ENCODE measurements around the gene INCENP.

INCENP gene

DNA sequence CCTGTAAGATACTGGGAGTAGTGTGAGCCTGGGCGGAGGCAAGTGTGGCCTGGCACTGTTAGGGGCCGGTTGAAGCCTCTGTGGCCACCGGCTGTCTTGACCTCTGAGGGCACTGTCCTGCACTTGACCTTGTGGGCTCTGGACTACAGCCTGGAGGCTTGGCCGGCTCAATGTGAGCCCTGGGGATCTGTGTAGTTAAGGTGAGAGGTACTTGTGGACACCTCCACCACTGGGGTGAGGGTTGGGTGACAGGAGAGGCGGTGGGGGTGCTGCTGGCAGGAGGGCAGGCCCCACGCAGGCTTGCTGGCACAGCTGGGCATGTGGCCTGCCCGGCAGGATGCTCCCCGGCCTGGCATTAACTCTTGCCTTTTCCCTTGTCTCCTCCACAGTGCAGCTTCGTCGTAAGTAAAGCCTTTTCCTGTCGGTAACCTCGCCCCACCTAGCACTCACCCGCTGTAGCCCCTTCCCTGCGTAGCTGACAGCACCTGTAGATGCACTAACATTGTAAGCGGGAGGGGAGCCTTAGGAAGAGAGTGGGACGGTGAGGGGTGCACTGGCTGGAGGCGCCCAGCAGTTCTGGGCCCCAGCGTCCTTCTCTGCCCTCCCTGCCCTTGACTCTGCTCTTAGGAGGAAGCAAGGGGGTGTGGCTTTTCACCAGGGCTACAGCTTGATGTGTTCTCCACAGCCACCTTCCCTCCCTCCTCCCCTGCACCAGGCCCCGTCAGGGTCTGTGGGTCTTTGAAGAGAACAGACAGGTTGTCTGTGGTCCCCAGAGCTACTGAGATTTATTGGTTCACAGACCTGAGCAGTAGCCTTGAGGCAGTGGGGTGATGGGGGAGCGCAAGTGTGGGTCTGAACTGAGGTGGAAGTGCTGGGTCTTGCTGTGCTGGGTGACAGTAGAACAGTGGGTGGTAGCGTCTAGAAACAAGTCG, 17.6 kb downstream of the INCENP start:
- no peak overlapping the region for H3K4me3 ChIP-seq (ENCODE audit: low read depth, low read length)
- DNase-seq (ENCODE audit: low read depth) = no peak
- TF ChIP-seq, protein P1, sequence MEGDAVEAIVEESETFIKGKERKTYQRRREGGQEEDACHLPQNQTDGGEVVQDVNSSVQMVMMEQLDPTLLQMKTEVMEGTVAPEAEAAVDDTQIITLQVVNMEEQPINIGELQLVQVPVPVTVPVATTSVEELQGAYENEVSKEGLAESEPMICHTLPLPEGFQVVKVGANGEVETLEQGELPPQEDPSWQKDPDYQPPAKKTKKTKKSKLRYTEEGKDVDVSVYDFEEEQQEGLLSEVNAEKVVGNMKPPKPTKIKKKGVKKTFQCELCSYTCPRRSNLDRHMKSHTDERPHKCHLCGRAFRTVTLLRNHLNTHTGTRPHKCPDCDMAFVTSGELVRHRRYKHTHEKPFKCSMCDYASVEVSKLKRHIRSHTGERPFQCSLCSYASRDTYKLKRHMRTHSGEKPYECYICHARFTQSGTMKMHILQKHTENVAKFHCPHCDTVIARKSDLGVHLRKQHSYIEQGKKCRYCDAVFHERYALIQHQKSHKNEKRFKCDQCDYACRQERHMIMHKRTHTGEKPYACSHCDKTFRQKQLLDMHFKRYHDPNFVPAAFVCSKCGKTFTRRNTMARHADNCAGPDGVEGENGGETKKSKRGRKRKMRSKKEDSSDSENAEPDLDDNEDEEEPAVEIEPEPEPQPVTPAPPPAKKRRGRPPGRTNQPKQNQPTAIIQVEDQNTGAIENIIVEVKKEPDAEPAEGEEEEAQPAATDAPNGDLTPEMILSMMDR (IDR thresholded peaks at IDR 0.05; ENCODE audit: insufficient read depth, low read depth, low read length, missing control alignments) = no peak

DNA sequence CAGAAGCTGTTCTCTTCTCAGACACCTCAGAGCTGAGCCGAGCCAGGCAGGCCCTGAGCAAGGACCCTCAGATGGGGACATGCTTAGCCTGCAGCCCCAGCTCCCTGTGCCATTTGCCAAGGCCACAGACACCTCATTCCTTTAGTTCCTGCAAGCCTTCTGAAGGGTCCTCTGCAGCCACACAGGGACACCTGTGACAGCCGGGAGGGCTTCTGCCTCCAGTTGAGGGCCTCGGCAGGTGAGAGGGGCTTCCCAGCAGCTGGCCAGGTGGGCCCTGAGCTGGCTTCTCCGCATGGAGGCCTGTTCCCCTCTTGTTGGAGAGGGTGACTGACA, 18.2 kb downstream of the INCENP start:
- TF ChIP-seq, protein P1 (IDR thresholded peaks at IDR 0.05; ENCODE audit: insufficient read depth, low read depth, low read length, missing control alignments) = no peak
- no peak for DNase-seq (ENCODE audit: low read depth)
- H3K4me3 ChIP-seq (ENCODE audit: low read depth, low read length) = no peak overlapping the region

DNA sequence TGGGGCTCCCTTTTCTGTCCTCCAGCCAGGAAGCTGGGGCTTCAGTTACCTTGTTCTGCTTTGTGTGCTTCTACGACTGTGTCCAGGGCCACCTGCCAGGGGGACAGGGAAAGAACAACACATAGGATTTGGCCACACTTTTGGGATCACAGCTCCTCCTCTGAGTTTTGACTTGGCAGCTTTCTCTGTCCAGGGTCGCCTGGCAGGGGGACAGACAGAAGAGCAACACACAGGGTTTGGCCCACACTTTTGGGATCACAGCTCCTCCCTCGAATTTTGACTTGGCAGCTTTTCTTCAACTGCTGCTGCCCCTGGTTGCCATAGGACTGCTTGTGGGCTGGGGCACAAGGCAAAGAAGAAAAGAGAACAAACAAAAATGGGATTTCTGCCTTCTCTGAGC, 19.1 kb downstream of the INCENP start:
- no peak overlapping the region for H3K4me3 ChIP-seq (ENCODE audit: low read depth, low read length)
- TF ChIP-seq, protein P1 (IDR thresholded peaks at IDR 0.05; ENCODE audit: insufficient read depth, low read depth, low read length, missing control alignments) = no peak
- DNase-seq (ENCODE audit: low read depth) = no peak

DNA sequence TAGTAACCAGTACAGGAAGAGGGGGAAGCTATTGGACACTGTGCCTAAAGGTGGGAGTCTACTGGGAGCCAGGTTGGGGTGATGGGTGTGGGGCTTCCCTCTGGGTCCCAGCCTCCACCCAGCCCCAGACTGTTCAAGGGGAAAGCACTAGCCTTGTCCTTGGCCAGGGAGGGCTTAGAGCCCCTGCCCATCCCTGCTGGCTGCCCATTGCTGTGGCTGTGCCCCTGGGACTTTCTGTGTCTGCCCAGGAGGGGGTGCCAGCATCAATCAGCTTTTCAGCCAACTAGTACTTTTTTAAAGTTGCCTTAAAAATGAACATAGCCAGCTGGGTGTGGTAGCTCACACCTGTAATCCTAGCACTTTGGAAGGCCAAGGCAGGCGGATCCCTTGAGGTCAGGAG, 19.9 kb downstream of the INCENP start:
- no peak for DNase-seq (ENCODE audit: low read depth)
- H3K4me3 ChIP-seq (ENCODE audit: low read depth, low read length) = no peak overlapping the region
- TF ChIP-seq, protein P1 (IDR thresholded peaks at IDR 0.05; ENCODE audit: insufficient read depth, low read depth, low read length, missing control alignments) = no peak

DNA sequence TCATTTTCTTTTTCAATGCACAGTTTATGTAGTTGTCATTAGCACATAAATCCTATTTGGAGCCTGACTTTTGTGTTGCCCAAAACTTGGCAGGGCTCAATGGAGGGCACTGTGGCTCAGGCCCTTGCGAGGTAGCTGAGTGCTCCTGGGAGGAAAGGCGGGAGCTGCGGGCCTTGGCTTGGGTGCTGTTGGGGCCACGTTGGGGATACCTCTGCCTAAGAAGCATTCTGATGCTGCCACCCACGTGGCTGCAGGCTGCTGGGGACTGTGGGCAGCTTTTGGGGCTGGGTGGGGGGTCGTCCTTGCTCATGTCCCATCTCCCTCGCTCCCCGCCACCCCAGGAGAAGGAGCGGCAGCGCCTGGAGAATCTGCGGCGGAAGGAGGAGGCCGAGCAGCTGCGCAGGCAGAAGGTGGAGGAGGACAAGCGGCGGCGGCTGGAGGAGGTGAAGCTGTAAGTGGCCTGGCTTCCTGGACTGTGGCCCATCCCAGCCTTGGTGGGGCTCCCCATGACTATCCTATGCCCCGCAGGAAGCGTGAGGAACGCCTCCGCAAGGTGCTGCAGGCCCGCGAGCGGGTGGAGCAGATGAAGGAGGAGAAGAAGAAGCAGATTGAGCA, 20.9 kb downstream of the INCENP start:
- H3K4me3 ChIP-seq (ENCODE audit: low read depth, low read length) = no peak overlapping the region
- no peak for DNase-seq (ENCODE audit: low read depth)
- TF ChIP-seq, protein P1 (IDR thresholded peaks at IDR 0.05; ENCODE audit: insufficient read depth, low read depth, low read length, missing control alignments) = no peak

- TF ChIP-seq, protein P1 (IDR thresholded peaks at IDR 0.05; ENCODE audit: insufficient read depth, low read depth, low read length, missing control alignments) = no peak
- no peak overlapping the region for H3K4me3 ChIP-seq (ENCODE audit: low read depth, low read length)
- no peak for DNase-seq (ENCODE audit: low read depth)
Measured at GRCh38 chr11:62145261-62145871, 21.6 kb downstream of the INCENP start.

Data from GM12865 (cell line).